Measurements from ENCODE around the gene TPRG1L.

The TPRG1L gene

GRCh38 chr1:3645247-3645646 lies 20.4 kb downstream of the TPRG1L start:
- DNase-seq (ENCODE audit: low spot score): no peak

GRCh38 chr1:3645666-3646355 lies 21.0 kb downstream of the TPRG1L start:
- no peak for DNase-seq (ENCODE audit: low spot score)

GRCh38 chr1:3646596-3646995 lies 21.8 kb downstream of the TPRG1L start:
- DNase-seq (ENCODE audit: low spot score): no peak

- DNase-seq (ENCODE audit: low spot score): peak; percentile 92
These were observed 24.8 kb downstream of the TPRG1L start, which contains the start of gene WRAP73 for GRCh38 chr1:3649342-3650247. TSS of gene WRAP73 (minus strand) at chr1:3650103. CDS start at chr1:3649999, 104 bp downstream.

- no peak for DNase-seq (ENCODE audit: low spot score)
These were observed 25.6 kb downstream of the TPRG1L start for GRCh38 chr1:3650248-3651025.

GRCh38 chr1:3651026-3651929 lies 26.5 kb downstream of the TPRG1L start:
- DNase-seq (ENCODE audit: low spot score): no peak

GRCh38 chr1:3651930-3652547 lies 27.2 kb downstream of the TPRG1L start, which contains the start of gene TP73:
TSS of gene TP73 (plus strand) at chr1:3652516. CDS start at chr1:3682366, 29,850 bp downstream.
- DNase-seq (ENCODE audit: low spot score): no peak

GRCh38 chr1:3652548-3653285 lies 27.9 kb downstream of the TPRG1L start:
- peak; percentile 37 for DNase-seq (ENCODE audit: low spot score)

GRCh38 chr1:3653286-3653618 lies 28.4 kb downstream of the TPRG1L start:
- DNase-seq (ENCODE audit: low spot score): no peak

- DNase-seq (ENCODE audit: low spot score): no peak
These were observed 29.9 kb downstream of the TPRG1L start for GRCh38 chr1:3654549-3655281.

- DNase-seq (ENCODE audit: low spot score): peak; percentile 51
These were observed 31.8 kb downstream of the TPRG1L start for GRCh38 chr1:3656450-3657095.

GRCh38 chr1:3657096-3657475 lies 32.3 kb downstream of the TPRG1L start:
- no peak for DNase-seq (ENCODE audit: low spot score)

GRCh38 chr1:3657578-3658230 lies 32.9 kb downstream of the TPRG1L start:
- no peak for DNase-seq (ENCODE audit: low spot score)

GRCh38 chr1:3658231-3658615 lies 33.4 kb downstream of the TPRG1L start:
- DNase-seq (ENCODE audit: low spot score): no peak

- no peak for DNase-seq (ENCODE audit: low spot score)
These were observed 34.3 kb downstream of the TPRG1L start for GRCh38 chr1:3659093-3659492.

GRCh38 chr1:3660704-3661103 lies 35.9 kb downstream of the TPRG1L start:
- DNase-seq (ENCODE audit: low spot score): no peak

- no peak for DNase-seq (ENCODE audit: low spot score)
These were observed 36.8 kb downstream of the TPRG1L start for GRCh38 chr1:3661631-3662030.

GRCh38 chr1:3662080-3662671 lies 37.4 kb downstream of the TPRG1L start:
- DNase-seq (ENCODE audit: low spot score): no peak
